Mucosa of descending colon (tissue), 3 donors: ENCODE results near the gene MYH14. TPM values are rescaled to one million over a fixed set of nuclear protein-coding genes. Genes with fewer than 3 reads are reported as not detected.
A peak's percentile ranks its signal among the peaks of the same experiment; 100 is the strongest.

Experiments
- ATAC-seq: fragments of 200-7000 bp; cut with Tn5 transposase; one replicate; pipeline ENCODE4 v1.9.1; 2020; ENCODE audit warnings: mild to moderate bottlenecking, moderate library complexity
- DNase-seq, 3 donors: peaks; one replicate each; pipeline ENCODE4 v3.0.0-alpha.2; 2020
- H3K36me3 ChIP-seq: fragments of 200-600 bp; one replicate; pipeline ENCODE4 v1.8.0; 2021; ENCODE audit warnings: low read depth, mild to moderate bottlenecking
- H3K4me1 ChIP-seq: fragments of 200-600 bp; one replicate; pipeline ENCODE4 v1.8.0; 2021; ENCODE audit warnings: low read depth, mild to moderate bottlenecking
- H3K4me3 ChIP-seq: fragments of 200-600 bp; one replicate; pipeline ENCODE4 v1.8.0; 2021; ENCODE audit warnings: mild to moderate bottlenecking
- H3K9me3 ChIP-seq: fragments of 200-600 bp; one replicate; pipeline ENCODE4 v1.8.0; 2021; ENCODE audit warnings: mild to moderate bottlenecking
- intact Hi-C, 2 donors: fragments of 100-400 bp; cut with DNase I in 1 of 2; cut with micrococcal nuclease in 1 of 2; formaldehyde crosslinking; loops; one replicate each; pipeline versions ENCODE4 v1.11.0 to v1.11.1; 2022; cut with DNase I, micrococcal nuclease
- total RNA-seq, 3 donors: library from RNA; stranded (reverse); fragmentation: NEBNext Ultra II Directional in 2 of 3; extraction: Animal tissue kit (Norgen Biotek cat#: 25700) in 2 of 3; gene quantifications; one replicate each; pipeline versions ENCODE4 v1.2.1 to v1.2.4, GENCODE V29; 2021 to 2023
- TF ChIP-seq, protein P1 (sequence below): fragments of 200-600 bp; IDR thresholded peaks from one replicate; pipeline ENCODE4 v1.8.0; 2022; ENCODE audit warnings: antibody characterized with exemption, mild to moderate bottlenecking
- donor health status: DM: no; HTN: no; CAD: no; lungs with moderate emphysema.
- donor health status: DM: no; HTN: no; CAD: no.
- donor health status: DM: no; HTN: yes; CAD: no.

Gene MYH14
- total RNA-seq, 3 donors from 2014 or later: 268 to 606 (median 586) TPM

DNA sequence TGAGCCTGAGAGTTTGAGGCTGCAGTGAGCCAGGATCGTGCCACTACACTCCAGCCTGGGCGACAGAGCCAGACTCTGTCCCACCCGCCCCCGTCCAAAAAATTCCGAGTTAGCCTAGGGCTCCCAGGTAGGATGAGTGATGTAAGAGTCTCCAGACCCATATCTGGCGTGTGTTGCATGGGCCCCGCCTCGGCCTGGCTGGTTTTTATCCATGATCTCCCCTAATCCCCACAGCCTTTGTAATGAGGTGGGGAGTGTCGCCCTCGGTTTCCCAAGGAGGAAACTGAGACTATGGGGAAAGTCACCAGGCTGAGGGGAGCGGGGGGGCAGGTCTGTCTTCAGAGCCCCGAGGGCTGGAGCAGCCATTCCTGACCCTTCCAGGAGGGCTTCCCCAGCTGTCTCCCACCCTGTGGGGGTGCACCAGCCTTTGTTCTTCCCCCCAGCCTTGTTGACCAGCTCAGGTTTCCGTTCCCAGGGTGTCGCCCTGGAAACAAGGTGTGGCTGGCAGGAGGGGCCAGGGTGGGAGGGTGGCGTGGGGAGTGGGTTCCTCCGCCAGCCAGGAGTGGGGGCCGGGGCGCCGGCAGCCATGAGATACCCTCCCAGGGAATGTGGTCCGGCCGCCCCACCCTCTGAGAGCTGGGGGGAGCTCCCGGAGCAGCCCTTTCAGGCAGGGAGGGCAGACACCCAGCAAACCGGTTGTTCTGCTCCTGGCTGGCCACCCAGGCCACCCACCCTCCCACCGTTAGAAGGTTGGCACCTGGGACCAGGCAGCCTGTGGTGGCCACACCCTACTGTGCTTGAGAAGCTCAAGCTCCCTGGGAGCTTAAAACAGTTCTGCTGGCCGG, 11.5 kb downstream of the MYH14 start:
- H3K36me3 ChIP-seq: peaks cover 8% of the 10 kb centered on the region
- ATAC-seq (peak; percentile 95), DNase-seq (peak; percentile 86 to 91 (median 89))
- TF ChIP-seq, protein P1, sequence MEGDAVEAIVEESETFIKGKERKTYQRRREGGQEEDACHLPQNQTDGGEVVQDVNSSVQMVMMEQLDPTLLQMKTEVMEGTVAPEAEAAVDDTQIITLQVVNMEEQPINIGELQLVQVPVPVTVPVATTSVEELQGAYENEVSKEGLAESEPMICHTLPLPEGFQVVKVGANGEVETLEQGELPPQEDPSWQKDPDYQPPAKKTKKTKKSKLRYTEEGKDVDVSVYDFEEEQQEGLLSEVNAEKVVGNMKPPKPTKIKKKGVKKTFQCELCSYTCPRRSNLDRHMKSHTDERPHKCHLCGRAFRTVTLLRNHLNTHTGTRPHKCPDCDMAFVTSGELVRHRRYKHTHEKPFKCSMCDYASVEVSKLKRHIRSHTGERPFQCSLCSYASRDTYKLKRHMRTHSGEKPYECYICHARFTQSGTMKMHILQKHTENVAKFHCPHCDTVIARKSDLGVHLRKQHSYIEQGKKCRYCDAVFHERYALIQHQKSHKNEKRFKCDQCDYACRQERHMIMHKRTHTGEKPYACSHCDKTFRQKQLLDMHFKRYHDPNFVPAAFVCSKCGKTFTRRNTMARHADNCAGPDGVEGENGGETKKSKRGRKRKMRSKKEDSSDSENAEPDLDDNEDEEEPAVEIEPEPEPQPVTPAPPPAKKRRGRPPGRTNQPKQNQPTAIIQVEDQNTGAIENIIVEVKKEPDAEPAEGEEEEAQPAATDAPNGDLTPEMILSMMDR: no peak
- peaks cover 14% of the 10 kb centered on the region for H3K4me1 ChIP-seq
- no peak overlapping the region for H3K4me3 ChIP-seq
- no peaks in the 10 kb centered on the region for H3K9me3 ChIP-seq
- intact Hi-C loops: no loop called here

DNA sequence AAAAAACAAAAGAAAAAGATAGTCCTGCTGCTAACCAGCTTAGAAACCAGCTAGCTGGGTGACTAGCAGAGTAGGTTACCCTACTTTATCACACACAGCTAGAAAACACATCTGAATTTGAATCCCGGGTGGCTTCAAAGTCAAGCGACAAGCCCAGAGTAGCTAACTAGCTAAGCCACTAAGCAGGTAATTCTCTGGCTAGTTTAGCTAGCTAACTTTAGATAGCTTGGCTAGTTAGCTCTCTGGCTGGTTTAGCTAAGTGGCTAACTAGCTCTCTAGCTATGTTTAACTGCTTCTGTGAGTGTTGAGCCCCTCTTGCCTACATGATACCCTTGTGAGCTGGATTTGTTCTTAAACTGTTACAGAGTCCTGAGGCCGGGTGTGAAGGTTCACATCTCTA, 12.4 kb downstream of the MYH14 start:
- Histone ChIP-seq H3K36me3 (peaks cover 6% of the 10 kb centered on the region), H3K4me3 (no peak overlapping the region), H3K4me1 (peaks cover 14% of the 10 kb centered on the region), H3K9me3 (no peaks in the 10 kb centered on the region)
- TF ChIP-seq, protein P1: no peak
- DNase-seq: no peak
- ATAC-seq: no peak
- intact Hi-C loops: no loop called here

DNA sequence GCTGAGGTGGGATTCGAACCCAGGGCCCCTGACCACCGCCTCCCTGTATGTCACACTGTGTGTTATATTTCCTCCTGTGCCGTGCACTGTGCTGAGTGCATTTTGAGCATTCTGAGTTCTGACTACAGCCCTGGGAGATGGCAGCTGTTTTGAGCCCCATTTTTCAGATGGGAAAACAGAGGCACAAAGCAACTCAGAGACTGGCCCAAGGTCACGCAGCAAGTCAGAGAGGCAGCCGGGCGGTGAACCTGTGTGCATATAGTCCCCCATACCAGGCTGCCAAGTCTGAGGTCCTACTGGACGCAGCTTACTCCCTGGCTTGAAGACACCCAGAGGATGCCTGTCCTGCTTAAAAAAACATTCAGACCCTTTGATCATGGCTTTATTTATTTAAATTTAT, 17.7 kb downstream of the MYH14 start:
- Histone ChIP-seq H3K4me3 (no peak overlapping the region), H3K36me3 (no peaks in the 10 kb centered on the region), H3K9me3 (no peaks in the 10 kb centered on the region), H3K4me1 (no peaks in the 10 kb centered on the region)
- TF ChIP-seq, protein P1: no peak
- intact Hi-C loops: no loop called here
- ATAC-seq: no peak
- no peak for DNase-seq

DNA sequence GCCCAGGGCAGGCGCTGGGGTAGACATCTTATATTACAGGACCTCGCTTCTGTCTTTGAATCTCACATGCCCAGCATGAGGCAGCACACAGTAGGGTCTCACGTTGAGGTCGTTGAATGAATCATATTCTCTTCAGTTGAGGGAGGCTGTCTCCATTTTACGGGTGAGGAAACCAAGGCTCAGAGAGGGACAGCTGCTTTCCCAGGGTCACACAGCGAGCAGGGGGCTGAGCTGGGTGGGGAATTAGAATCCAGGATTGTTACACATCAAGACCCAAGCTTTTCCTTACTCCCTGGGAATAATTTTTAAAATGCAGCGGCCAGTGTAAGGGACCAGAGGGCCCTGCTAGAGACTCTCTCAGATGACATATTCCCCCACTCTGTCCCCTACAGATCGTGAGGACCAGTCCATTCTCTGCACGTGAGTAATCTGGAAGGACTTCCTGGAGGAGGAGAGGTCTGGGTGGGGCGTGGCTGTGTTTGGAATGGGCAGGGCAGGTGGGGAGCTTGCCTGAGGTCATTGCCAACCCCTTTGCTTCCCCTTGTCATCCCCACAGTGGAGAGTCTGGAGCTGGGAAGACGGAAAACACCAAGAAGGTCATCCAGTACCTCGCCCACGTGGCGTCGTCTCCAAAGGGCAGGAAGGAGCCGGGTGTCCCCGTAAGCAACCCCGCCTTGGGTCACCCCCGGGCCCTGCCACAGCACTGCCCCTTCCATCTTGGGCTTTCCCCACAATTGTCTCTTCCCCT, 19.4 kb downstream of the MYH14 start:
- TF ChIP-seq, protein P1: no peak
- Histone ChIP-seq H3K36me3 (no peaks in the 10 kb centered on the region), H3K4me3 (no peak overlapping the region), H3K9me3 (no peaks in the 10 kb centered on the region), H3K4me1 (no peaks in the 10 kb centered on the region)
- DNase-seq (no peak), ATAC-seq (peak; percentile 39)
- intact Hi-C loops: no loop called here

DNA sequence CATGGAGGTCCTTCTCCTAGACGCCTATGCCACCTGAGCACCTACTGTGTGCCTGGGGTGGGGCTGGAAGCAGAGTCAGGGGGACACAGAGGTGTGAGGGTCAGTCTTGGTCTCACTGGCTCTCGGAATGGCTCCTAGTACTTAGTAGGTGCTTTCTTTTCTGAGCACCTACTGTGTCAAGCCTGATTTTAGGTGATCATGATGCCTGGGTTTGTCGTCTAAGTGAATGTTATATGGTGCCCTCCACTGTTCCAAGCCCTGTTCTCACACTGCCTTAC, 20.0 kb downstream of the MYH14 start:
- intact Hi-C loops: no loop called here
- ATAC-seq (no peak), DNase-seq (no peak)
- Histone ChIP-seq H3K4me1 (no peaks in the 10 kb centered on the region), H3K9me3 (no peaks in the 10 kb centered on the region), H3K36me3 (no peaks in the 10 kb centered on the region), H3K4me3 (no peak overlapping the region)
- TF ChIP-seq, protein P1: no peak
